GM12878 (cell line): ENCODE results near the gene HS3ST1. TPM values are rescaled to one million over a fixed set of nuclear protein-coding genes. Genes with fewer than 3 reads are reported as not detected.

Source experiments
- ATAC-seq: fragments of 200-7000 bp; cut with Tn5 transposase; 3 replicates; pipeline ENCODE4 v1.9.1; 2020; ENCODE audit warnings: mild to moderate bottlenecking, moderate library complexity
- BruUV-seq: library from RNA; stranded (reverse); fragments of 400-500 nt; replicated peaks from 2 replicates; lab custom pipeline; 2021; lab: Mats Ljungman, UMichigan
- CTCF ChIA-PET: fragments of 300-600 bp; sonication (Branson Sonifier 250); formaldehyde crosslinking; extraction: SDS; loops from one replicate; lab custom pipeline; 2021; ENCODE audit warnings: inconsistent platforms; lab: Yijun Ruan, JAX
- POLR2A ChIA-PET: fragments of 350-600 bp; formaldehyde crosslinking; extraction: SDS; loops from one replicate; lab custom pipeline; 2021; ENCODE audit warnings: inconsistent platforms; lab: Charles Lee
- RAD21 ChIA-PET: fragments of 300-600 bp; sonication (Branson Sonifier 250); formaldehyde crosslinking; loops from one replicate; lab custom pipeline; 2023; ENCODE audit warnings: antibody characterized with exemption; ENCODE audit not compliant: unreplicated experiment; lab: Charles Lee
- SMC1A ChIA-PET: fragments of 300-600 bp; sonication (Branson Sonifier 250); formaldehyde crosslinking; loops from one replicate; lab custom pipeline; 2023; ENCODE audit not compliant: unreplicated experiment, uncharacterized antibody; lab: Charles Lee
- DNase-seq: peaks from one replicate; pipeline ENCODE4 v3.0.0-alpha.2; 2011; ENCODE audit warnings: low read depth, low spot score
- FAIRE-seq: peaks from 3 replicates; lab custom pipeline; 2011; peaks lifted over from hg19 to GRCh38; lab: Jason Lieb, UNC
- H2AFZ ChIP-seq: 2 replicates; pipeline ENCODE4 v1.6.0; 2011; ENCODE audit warnings: low read depth, low read length, control low read depth; ENCODE audit not compliant: control insufficient read depth
- H3K27ac ChIP-seq: 2 replicates; pipeline ENCODE4 v1.5.1; 2011; ENCODE audit warnings: control low read depth; ENCODE audit not compliant: control insufficient read depth, insufficient read depth
- H3K27me3 ChIP-seq, 2 experiments: replicated peaks in 1 of 2; 2 replicates each; pipeline versions ENCODE4 v1.6.0 to v1.6.1; 2011; ENCODE audit warnings: low read length in 1 of 2; ENCODE audit not compliant: control insufficient read depth in 2 of 2, insufficient read depth in 2 of 2
- H3K36me3 ChIP-seq, 2 experiments: 2 replicates each; pipeline ENCODE4 v1.5.1; 2011; ENCODE audit warnings: low read length in 1 of 2; ENCODE audit not compliant: control insufficient read depth in 2 of 2, insufficient read depth in 2 of 2
- H3K4me1 ChIP-seq: 2 replicates; pipeline ENCODE4 v1.6.1; 2011; ENCODE audit warnings: mild to moderate bottlenecking, low read length, moderate library complexity, mixed read lengths; ENCODE audit not compliant: control insufficient read depth, insufficient read depth
- H3K4me2 ChIP-seq: 2 replicates; pipeline ENCODE4 v1.6.0; 2011; ENCODE audit warnings: control low read depth; ENCODE audit not compliant: control insufficient read depth, insufficient read depth
- H3K4me3 ChIP-seq: fragments of 200-600 bp; sonication (generic); 2 replicates; pipeline ENCODE4 v1.5.1; 2016
- H3K79me2 ChIP-seq: 2 replicates; pipeline ENCODE4 v1.6.0; 2011; ENCODE audit warnings: low read length; ENCODE audit not compliant: control insufficient read depth, insufficient read depth
- H3K9ac ChIP-seq: 2 replicates; pipeline ENCODE4 v1.8.0; 2011; ENCODE audit warnings: low read length, control low read depth, mixed read lengths; ENCODE audit not compliant: control insufficient read depth, insufficient read depth
- H3K9me3 ChIP-seq: replicated peaks from 3 replicates; pipeline ENCODE4 v1.5.1; 2011; ENCODE audit warnings: mild to moderate bottlenecking, low read length; ENCODE audit not compliant: control insufficient read depth, insufficient read depth
- H4K20me1 ChIP-seq: 2 replicates; pipeline ENCODE4 v1.6.0; 2011; ENCODE audit not compliant: control insufficient read depth, insufficient read depth
- GABPA ChIP-seq: IDR thresholded peaks from 2 replicates; pipeline ENCODE4 v1.6.1; 2014; ENCODE audit warnings: antibody characterized with exemption, low read depth, mild to moderate bottlenecking, inconsistent platforms
- JUNB ChIP-seq: IDR thresholded peaks from 2 replicates; pipeline ENCODE4 v1.6.1; 2016; ENCODE audit warnings: antibody characterized with exemption, mild to moderate bottlenecking
- MYB ChIP-seq: fragments of 150-350 bp; IDR thresholded peaks from 2 replicates; pipeline ENCODE4 v1.6.1; 2014; ENCODE audit warnings: mild to moderate bottlenecking, low read depth, low read length, borderline replicate concordance
- NFXL1 ChIP-seq: fragments of 450-650 bp; IDR thresholded peaks from 2 replicates; pipeline ENCODE4 v1.6.1; 2017; ENCODE audit warnings: antibody characterized with exemption, mild to moderate bottlenecking, borderline replicate concordance
- YY1 ChIP-seq: IDR thresholded peaks from 2 replicates; pipeline ENCODE4 v1.6.1; 2011; ENCODE audit warnings: low read depth, mild to moderate bottlenecking, low read length
- WGBS: methylation state at CpG from one replicate; pipeline ENCODE4 v1.1.6; 2016; ENCODE audit warnings: low lambda C conversion rate; ENCODE audit not compliant: insufficient replicate concordance, insufficient coverage; ENCODE audit errors: missing lambda C conversion rate; 5-methylcytosine and 5-hydroxymethylcytosine counted together
- in situ Hi-C: fragments of 300-500 bp; cut with MboI; formaldehyde crosslinking; loops from 9 replicates; pipeline ENCODE4 v1.14.3; 2018; ENCODE audit warnings: mixed read lengths
- intact Hi-C: fragments of 100-400 bp; cut with micrococcal nuclease; formaldehyde crosslinking; loops from one replicate; pipeline ENCODE4 v1.14.2; 2022; ENCODE audit not compliant: unreplicated experiment
- polyA plus RNA-seq, 11 experiments: library from polyadenylated mRNA; depleted of rRNA in 4 of 11; unstranded in 6 of 11; stranded (reverse) in 5 of 11; fragments of >200 nt; fragmentation: Nextera tagmentation in 4 of 11; fragmentation: Illumina TruSeq in 1 of 11; extraction: Ambion mirVana in 4 of 11; extraction: Trizol in 1 of 11; gene quantifications; 1 replicate in 1 of 11; 2 replicates in 10 of 11; pipeline versions ENCODE4 v1.2.1 to v1.2.3, GENCODE V29; 2011 to 2016; ENCODE audit warnings: inconsistent platforms in 2 of 11, missing spikeins in 2 of 11, low read depth in 1 of 11
- total RNA-seq, 4 experiments: library from RNA; depleted of rRNA in 3 of 4; stranded (reverse); fragments of >200 nt in 3 of 4; fragmentation: Illumina TruSeq in 1 of 4; extraction: Trizol in 1 of 4; gene quantifications; 2 replicates each; pipeline versions ENCODE4 v1.2.1 to v1.2.3, GENCODE V29; 2013 to 2021
- TF ChIP-seq, protein P1 (sequence below): fragments of 450-650 bp; IDR thresholded peaks from 2 replicates; pipeline ENCODE4 v1.6.1; 2018; ENCODE audit warnings: mild to moderate bottlenecking, low read depth, moderate library complexity; ENCODE audit not compliant: partially characterized antibody

Gene HS3ST1
- total and polyA plus RNA-seq, 10 of the 15 experiments (the other 5 are each of a cell fraction or from before 2014, with no cell fraction given), result 0.03 to 0.65 (median 0.13) TPM

DNA sequence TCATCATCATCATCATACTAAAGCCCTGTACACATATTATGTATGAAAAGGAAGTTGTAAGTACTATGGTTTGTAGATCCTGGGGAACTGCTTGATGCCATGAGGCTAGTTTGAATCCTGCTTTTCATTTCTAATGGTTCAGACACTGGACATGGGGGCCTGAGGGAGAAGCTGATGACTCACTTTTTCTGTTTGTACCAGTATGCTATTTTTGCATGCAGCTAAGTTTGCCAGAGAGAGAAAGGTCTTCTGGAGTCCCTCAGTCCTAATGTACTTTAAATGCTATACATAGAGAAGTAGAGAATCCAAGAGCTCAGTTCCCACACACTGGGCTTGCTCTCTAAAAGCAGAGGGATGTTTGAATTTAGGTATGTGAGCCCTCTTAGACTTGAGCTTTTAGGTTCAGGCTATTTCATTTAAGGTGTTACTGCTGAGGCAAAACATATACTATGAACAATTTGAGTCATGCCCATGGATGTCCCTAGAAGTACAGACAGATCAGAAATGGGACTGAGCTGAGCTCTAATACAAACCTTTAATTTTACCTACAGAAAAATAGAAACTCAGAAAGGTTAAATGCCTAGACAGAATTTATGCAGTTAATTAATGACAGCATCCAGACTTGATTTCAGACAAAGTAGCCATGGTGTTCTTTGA lies 17.6 kb upstream of the HS3ST1 start:
- in situ Hi-C loops (no loop called here), intact Hi-C loops (no loop called here)
- H3K4me1 ChIP-seq, result no peaks in the 10 kb centered on the region
- ChIA-PET POLR2A (no interaction called here), SMC1A (interaction anchor here (0.7 to 1.1 kb wide), 2 partner anchors 10 to 22 kb away, joined by 3 to 4 read pairs; no protein-coding TSS in a partner anchor), RAD21 (no interaction called here), CTCF (interaction anchor here (0.6 to 1.1 kb wide), 4 partner anchors 11 to 31 kb away, joined by 3 read pairs; no protein-coding TSS in a partner anchor)
- no peaks in the 10 kb centered on the region for H3K27me3 ChIP-seq
- H4K20me1 ChIP-seq, result no peaks in the 10 kb centered on the region
- BruUV-seq, result no TSS peak
- TF ChIP-seq YY1, result no peak
- DNase-seq, result no peak
- no peak overlapping the region for H2AFZ ChIP-seq
- no peaks in the 10 kb centered on the region for H3K36me3 ChIP-seq
- no peaks in the 10 kb centered on the region for H3K9me3 ChIP-seq
- no peak overlapping the region for H3K27ac ChIP-seq
- no peak overlapping the region for H3K9ac ChIP-seq
- no peak for FAIRE-seq
- H3K4me3 ChIP-seq, result no peak overlapping the region
- ATAC-seq, result no peak
- H3K4me2 ChIP-seq, result no peak overlapping the region
- H3K79me2 ChIP-seq, result no peaks in the 10 kb centered on the region

DNA sequence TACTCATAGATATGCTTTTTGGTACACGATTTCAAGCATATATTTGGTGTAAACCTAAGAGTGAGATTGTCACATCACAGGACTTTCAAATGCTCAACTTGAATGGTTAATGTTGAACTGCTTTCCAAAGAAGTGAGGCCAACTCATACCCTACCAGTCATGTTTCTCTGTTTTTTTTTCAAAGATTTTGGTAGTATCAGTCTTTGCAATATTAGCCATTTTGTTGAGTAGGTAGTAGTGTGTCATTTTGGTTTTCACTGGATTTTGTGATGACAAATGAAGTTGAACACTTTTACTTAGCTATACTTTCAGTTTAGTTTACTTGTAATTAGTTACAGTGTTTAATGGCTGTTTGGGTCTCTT lies 12.5 kb upstream of the HS3ST1 start:
- Histone ChIP-seq H4K20me1 (no peaks in the 10 kb centered on the region), H3K9me3 (no peaks in the 10 kb centered on the region), H3K9ac (no peak overlapping the region), H3K27me3 (no peaks in the 10 kb centered on the region), H3K4me3 (no peak overlapping the region), H3K36me3 (no peaks in the 10 kb centered on the region), H3K79me2 (no peaks in the 10 kb centered on the region), H2AFZ (no peak overlapping the region), H3K4me1 (peaks cover 3% of the 10 kb centered on the region; the same call in 1 of the 2 replicates), H3K4me2 (no peak overlapping the region), H3K27ac (no peak overlapping the region)
- DNase-seq (no peak), ATAC-seq (no peak), FAIRE-seq (no peak)
- TF ChIP-seq MYB (no peak), JUNB (no peak), GABPA (no peak), NFXL1 (no peak)
- TF ChIP-seq, protein P1, sequence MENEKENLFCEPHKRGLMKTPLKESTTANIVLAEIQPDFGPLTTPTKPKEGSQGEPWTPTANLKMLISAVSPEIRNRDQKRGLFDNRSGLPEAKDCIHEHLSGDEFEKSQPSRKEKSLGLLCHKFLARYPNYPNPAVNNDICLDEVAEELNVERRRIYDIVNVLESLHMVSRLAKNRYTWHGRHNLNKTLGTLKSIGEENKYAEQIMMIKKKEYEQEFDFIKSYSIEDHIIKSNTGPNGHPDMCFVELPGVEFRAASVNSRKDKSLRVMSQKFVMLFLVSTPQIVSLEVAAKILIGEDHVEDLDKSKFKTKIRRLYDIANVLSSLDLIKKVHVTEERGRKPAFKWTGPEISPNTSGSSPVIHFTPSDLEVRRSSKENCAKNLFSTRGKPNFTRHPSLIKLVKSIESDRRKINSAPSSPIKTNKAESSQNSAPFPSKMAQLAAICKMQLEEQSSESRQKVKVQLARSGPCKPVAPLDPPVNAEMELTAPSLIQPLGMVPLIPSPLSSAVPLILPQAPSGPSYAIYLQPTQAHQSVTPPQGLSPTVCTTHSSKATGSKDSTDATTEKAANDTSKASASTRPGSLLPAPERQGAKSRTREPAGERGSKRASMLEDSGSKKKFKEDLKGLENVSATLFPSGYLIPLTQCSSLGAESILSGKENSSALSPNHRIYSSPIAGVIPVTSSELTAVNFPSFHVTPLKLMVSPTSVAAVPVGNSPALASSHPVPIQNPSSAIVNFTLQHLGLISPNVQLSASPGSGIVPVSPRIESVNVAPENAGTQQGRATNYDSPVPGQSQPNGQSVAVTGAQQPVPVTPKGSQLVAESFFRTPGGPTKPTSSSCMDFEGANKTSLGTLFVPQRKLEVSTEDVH, result no peak
- ChIA-PET CTCF (no interaction called here), SMC1A (no interaction called here), RAD21 (no interaction called here), POLR2A (no interaction called here)
- no TSS peak for BruUV-seq
- intact Hi-C loops (no loop called here), in situ Hi-C loops (no loop called here)
- 0% methylated on average over 1 of the region's 1 CpG for WGBS
